ENCODE results near the gene LIME1. TPM values are rescaled to one million over a fixed set of nuclear protein-coding genes. Genes with fewer than 3 reads are reported as not detected.

The LIME1 gene
- total RNA-seq, 1 experiment from 2014 or later, result 13.5 TPM

- peaks cover 50 to 65% (median 58%) of the 10 kb centered on the region in 3 experiments for H3K36me3 Mint-ChIP-seq (ENCODE audit: insufficient read depth in 1 of 3, low read depth in 3 of 3)
- H4K8ac ChIP-seq (replicated peaks; ENCODE audit: insufficient read length, low read depth, low read length), result no peak overlapping the region
- H3K4ac ChIP-seq (ENCODE audit: low read depth, low read length), result no peak overlapping the region
- no peak overlapping the region for H4K91ac ChIP-seq (ENCODE audit: insufficient read length, low read depth, low read length)
- H2BK120ac ChIP-seq (ENCODE audit: low read depth, low read length, poor library complexity, severe bottlenecking), result no peak overlapping the region
- no peak overlapping the region for H2BK12ac ChIP-seq (ENCODE audit: insufficient read length, low read depth, low read length)
- DNase-seq, result no peak
- no peak overlapping the region for H2BK5ac ChIP-seq (ENCODE audit: insufficient read length, low read length)
- H3K79me2 ChIP-seq (ENCODE audit: insufficient read depth, low read length), result peaks cover 11% of the 10 kb centered on the region; the same call in 1 of the 2 replicates
- no peak overlapping the region for H3K4me2 ChIP-seq (ENCODE audit: insufficient read depth, insufficient read length, low read length)
- H2AFZ ChIP-seq (ENCODE audit: low read length), result no peak overlapping the region
- H3K79me1 ChIP-seq (ENCODE audit: insufficient read depth, low read depth, low read length, poor library complexity, severe bottlenecking), result peaks cover 7% of the 10 kb centered on the region
- no peak overlapping the region for H2BK15ac ChIP-seq (ENCODE audit: low read depth, low read length)
- peaks cover 8 to 16% of the 10 kb centered on the region in 2 experiments for H3K4me1 Mint-ChIP-seq
- H2BK20ac ChIP-seq (ENCODE audit: low read depth, low read length, poor library complexity, severe bottlenecking), result no peak overlapping the region
- no peaks in the 10 kb centered on the region for H3K9me3 ChIP-seq (ENCODE audit: control insufficient read depth, low read depth, low read length)
- H3T11ph ChIP-seq (ENCODE audit: low read length), result no peak overlapping the region
- no peaks in the 10 kb centered on the region for H4K20me1 ChIP-seq (ENCODE audit: control insufficient read depth, insufficient read depth, insufficient read length)
- no peak overlapping the region for H3K9ac ChIP-seq (ENCODE audit: extremely low read depth, insufficient read length, low read length)
- no peak overlapping the region for H3K18ac ChIP-seq (ENCODE audit: insufficient read length, low read depth, low read length)
- H3K23me2 ChIP-seq (ENCODE audit: insufficient read length, low read depth, low read length, poor library complexity, severe bottlenecking), result peaks cover 12% of the 10 kb centered on the region
- no peak overlapping the region for H3K27ac ChIP-seq (ENCODE audit: insufficient read length, low read depth, low read length)
- H3K27me3 Mint-ChIP-seq (ENCODE audit: low read depth), result no peaks in the 10 kb centered on the region
- no peaks in the 10 kb centered on the region for H3K27me3 ChIP-seq (ENCODE audit: insufficient read depth, low read length)
- no peak overlapping the region; a peak in 1 of 5 replicates for H3K4me3 Mint-ChIP-seq
- WGBS (ENCODE audit: extremely low coverage, insufficient read length, low lambda C conversion rate), result no CpG with 5 or more reads among the region's 12 CpGs
- peaks cover 0 to 3% of the 10 kb centered on the region in 2 experiments; a peak in 1 of 5 replicates for H3K9me3 Mint-ChIP-seq
- no peak overlapping the region for H4K5ac ChIP-seq (ENCODE audit: insufficient read length, low read depth, low read length)
- no peak overlapping the region for H2AK5ac ChIP-seq (ENCODE audit: insufficient read length, low read length)
- H3K4me1 ChIP-seq (ENCODE audit: insufficient read depth, low read length), result no peaks in the 10 kb centered on the region
- TF ChIP-seq CTCF (conservative IDR thresholded peaks at IDR 0.05), result no peak
- no peak overlapping the region for H3K14ac ChIP-seq (ENCODE audit: insufficient read depth, low read length)
- no peak overlapping the region for H3K27ac Mint-ChIP-seq
- no peak overlapping the region for H3K23ac ChIP-seq (ENCODE audit: insufficient read length, low read depth, low read length)
- H3K56ac ChIP-seq (ENCODE audit: insufficient read length, low read depth, low read length), result no peak overlapping the region
These were observed 25.3 kb upstream of the LIME1 start for GRCh38 chr20:63711085-63711645.
